C1 segment of cervical spinal cord (tissue), 14 donors: ENCODE data around the gene SLC23A3.
"Not testable (repeated sequence)": the region's sequence is repeated elsewhere in the genome, so short reads cannot be mapped to it uniquely, and the experiment has no call there.

Source experiments
- DNase-seq, 14 donors: peaks; one replicate each; lab custom pipeline; 2025; lab: John Stamatoyannopoulos, UW

The SLC23A3 gene

GRCh38 chr2:219205981-219206327 lies 36.1 kb upstream of the SLC23A3 start:
- DNase-seq: no peak

- no peak for DNase-seq
Measured at GRCh38 chr2:219205165-219205538, 35.3 kb upstream of the SLC23A3 start.

- DNase-seq: no peak
Measured at GRCh38 chr2:219204425-219205164, 34.8 kb upstream of the SLC23A3 start.

- DNase-seq: not testable (repeated sequence)
Measured at GRCh38 chr2:219201331-219201730, 31.5 kb upstream of the SLC23A3 start.

- DNase-seq: peak in 3 of 14 donors; percentile 13 to 48 (median 18)
Measured at GRCh38 chr2:219200502-219201326, 30.9 kb upstream of the SLC23A3 start.

GRCh38 chr2:219199470-219200211 lies 29.8 kb upstream of the SLC23A3 start:
- DNase-seq: no peak

GRCh38 chr2:219198974-219199373 lies 29.1 kb upstream of the SLC23A3 start:
- DNase-seq: no peak

- DNase-seq: no peak
Measured at GRCh38 chr2:219197388-219197787, 27.6 kb upstream of the SLC23A3 start.

- no peak for DNase-seq
Measured at GRCh38 chr2:219186754-219187456, 17.1 kb upstream of the SLC23A3 start.

- DNase-seq: peak in 1 of 14 donors; percentile 95
Measured at GRCh38 chr2:219184121-219184520, 14.3 kb upstream of the SLC23A3 start.

- no peak for DNase-seq
Measured at GRCh38 chr2:219183151-219183772, 13.4 kb upstream of the SLC23A3 start.

GRCh38 chr2:219182331-219183150 lies 12.7 kb upstream of the SLC23A3 start:
- DNase-seq: no peak

GRCh38 chr2:219181531-219181930 lies 11.7 kb upstream of the SLC23A3 start:
- DNase-seq: no peak

GRCh38 chr2:219180961-219181360 lies 11.1 kb upstream of the SLC23A3 start:
- DNase-seq: no peak

GRCh38 chr2:219179601-219180465 lies 10.0 kb upstream of the SLC23A3 start:
- DNase-seq: no peak

GRCh38 chr2:219178377-219179175 lies 8.7 kb upstream of the SLC23A3 start:
- peak in 5 of 14 donors; percentile 58 to 74 (median 66) for DNase-seq

GRCh38 chr2:219177552-219178376 lies 7.9 kb upstream of the SLC23A3 start, which contains the start of gene RETREG2:
Gene RETREG2, plus strand, starts transcription at chr2:219178275. Its CDS starts 78 bp downstream, at chr2:219178353.
- DNase-seq: peak; percentile 47 to 93 (median 86)
